Spleen (tissue), 11 donors: ENCODE measurements around the gene PPP1R16B. TPM values are rescaled to one million over a fixed set of nuclear protein-coding genes. Genes with fewer than 3 reads are reported as not detected.
A peak's percentile ranks its signal among the peaks of the same experiment; 100 is the strongest.

Source experiments
- DNase-seq: peaks from one replicate; pipeline ENCODE4 v3.0.0-alpha.2; 2020
- H3K27ac ChIP-seq, 8 donors: fragments of 200-600 bp; sonication (generic) in 7 of 8; 1 replicate in 4 of 8; 2 replicates in 4 of 8; pipeline versions ENCODE4 v1.5.0 to v1.8.0; 2016 to 2021; ENCODE audit warnings: inconsistent platforms in 4 of 8, mild to moderate bottlenecking in 4 of 8, moderate library complexity in 1 of 8
- H3K27me3 ChIP-seq, 7 donors: fragments of 200-600 bp; sonication (generic) in 6 of 7; replicated peaks in 1 of 7; 1 replicate in 4 of 7; 2 replicates in 3 of 7; pipeline versions ENCODE4 v1.5.0 to v1.8.0; 2016 to 2021; ENCODE audit warnings: inconsistent platforms in 3 of 7, mild to moderate bottlenecking in 1 of 7
- H3K36me3 ChIP-seq, 6 donors: fragments of 200-600 bp; sonication (generic) in 5 of 6; 1 replicate in 4 of 6; 2 replicates in 2 of 6; pipeline versions ENCODE4 v1.5.0 to v1.8.0; 2016 to 2021; ENCODE audit warnings: inconsistent platforms in 2 of 6
- H3K4me1 ChIP-seq, 6 donors: fragments of 200-600 bp; sonication (generic) in 5 of 6; 1 replicate in 3 of 6; 2 replicates in 3 of 6; pipeline versions ENCODE4 v1.5.0 to v1.8.0; 2016 to 2021; ENCODE audit warnings: inconsistent platforms in 3 of 6
- H3K4me3 ChIP-seq, 8 donors: fragments of 200-600 bp; sonication (generic) in 7 of 8; 1 replicate in 4 of 8; 2 replicates in 4 of 8; pipeline versions ENCODE4 v1.5.0 to v1.8.0; 2016 to 2021; ENCODE audit warnings: inconsistent platforms in 4 of 8, mild to moderate bottlenecking in 4 of 8, moderate library complexity in 2 of 8
- H3K9me3 ChIP-seq, 8 donors: fragments of 200-600 bp; sonication (generic) in 7 of 8; 1 replicate in 4 of 8; 2 replicates in 4 of 8; pipeline versions ENCODE4 v1.5.0 to v1.8.0; 2016 to 2021; ENCODE audit warnings: inconsistent platforms in 4 of 8
- CTCF ChIP-seq, 11 experiments: fragments of 200-600 bp in 7 of 11; fragments of 450-650 bp in 4 of 11; sonication (generic) in 4 of 11; IDR thresholded peaks in 8 of 11; conservative IDR thresholded peaks in 3 of 11; 1 replicate in 7 of 11; 2 replicates in 4 of 11; pipeline versions ENCODE4 v1.4.0 to v1.8.0; 2016 to 2021; ENCODE audit warnings: antibody characterized with exemption in 11 of 11, inconsistent platforms in 4 of 11, mild to moderate bottlenecking in 1 of 11
- POLR2A ChIP-seq, 3 donors: fragments of 450-650 bp; IDR thresholded peaks; one replicate each; pipeline ENCODE4 v1.5.1; 2017; ENCODE audit warnings: antibody characterized with exemption in 3 of 3, mild to moderate bottlenecking in 1 of 3
- POLR2AphosphoS5 ChIP-seq, 3 donors: sonication (generic); formaldehyde crosslinking; IDR thresholded peaks; one replicate each; pipeline ENCODE4 v1.5.1; 2017; ENCODE audit warnings: antibody characterized with exemption in 3 of 3
- WGBS, 5 donors: extraction: QIAGEN DNeasy Blood & Tissue Kit in 3 of 5; methylation state at CpG; one replicate each; pipeline versions ENCODE4 v1.1.5 to v1.1.7; 2013 to 2018; 5-methylcytosine and 5-hydroxymethylcytosine counted together
- intact Hi-C: fragments of 100-400 bp; cut with DNase I; formaldehyde crosslinking; loops from one replicate; pipeline ENCODE4 v1.15.0; 2023; ENCODE audit warnings: low total_unique reads
- polyA plus RNA-seq, 3 donors: library from polyadenylated mRNA; stranded (reverse); fragments of 200-250 nt; gene quantifications; one replicate each; pipeline ENCODE4 v1.2.1, GENCODE V29; 2013
- total RNA-seq, 7 donors: library from RNA; depleted of rRNA in 3 of 7; stranded (reverse); fragments of >200 nt in 3 of 7; fragmentation: NEBNext Ultra II Directional in 4 of 7; extraction: Animal tissue kit (Norgen Biotek cat#: 25700) in 4 of 7; gene quantifications; one replicate each; pipeline versions ENCODE4 v1.1.0 to v1.2.1, GENCODE V29; 2016 to 2021
- donor health status: healthy with polysubstance abuse.
- donor health status: DM: no; HTN: no; CAD: no; lungs with moderate emphysema.
- donor health status: DM: no; HTN: no; CAD: no.
- donor health status: Bipolar disorder and iron deficiency.
- donor health status: healthy.
- donor health status: DM: no; HTN: no; CAD: no.
- donor health status: DM: yes; HTN: yes; CAD: no.

PPP1R16B gene
- total and polyA plus RNA-seq, 10 donors: 16.0 to 66.0 (median 43.1) TPM

GRCh38 chr20:38806855-38807655 lies 1.6 kb downstream of the PPP1R16B start:
- peaks cover 44 to 84% (median 77%) of the 10 kb centered on the region in 6 donors for H3K4me1 ChIP-seq
- peak overlapping the region; percentile 44 to 98 (median 90) for H3K27ac ChIP-seq
- intact Hi-C loops: loop anchor here (5.0 to 10.0 kb wide), 2 partner anchors 68 to 85 kb away; no protein-coding TSS in a partner anchor
- TF ChIP-seq POLR2AphosphoS5 (IDR thresholded peaks at IDR 0.05) (peak in 2 of 3 donors; percentile 59 to 63), CTCF (IDR thresholded peaks at IDR 0.05 in 8 of 11, conservative IDR thresholded peaks at IDR 0.05 in 3 of 11) (no peak)
- no peaks in the 10 kb centered on the region for H3K9me3 ChIP-seq
- 8 to 16% (median 14%) methylated on average over 26 to 32 of the region's 32 CpGs for WGBS, 5 donors
- H3K4me3 ChIP-seq: peak overlapping the region; percentile 70 to 95 (median 82)
- peaks cover 0 to 28% (median 5%) of the 10 kb centered on the region in 7 donors for H3K27me3 ChIP-seq
- H3K36me3 ChIP-seq: peaks cover 0 to 24% (median 5%) of the 10 kb centered on the region in 6 donors
- peak; percentile 83 for DNase-seq

DNA sequence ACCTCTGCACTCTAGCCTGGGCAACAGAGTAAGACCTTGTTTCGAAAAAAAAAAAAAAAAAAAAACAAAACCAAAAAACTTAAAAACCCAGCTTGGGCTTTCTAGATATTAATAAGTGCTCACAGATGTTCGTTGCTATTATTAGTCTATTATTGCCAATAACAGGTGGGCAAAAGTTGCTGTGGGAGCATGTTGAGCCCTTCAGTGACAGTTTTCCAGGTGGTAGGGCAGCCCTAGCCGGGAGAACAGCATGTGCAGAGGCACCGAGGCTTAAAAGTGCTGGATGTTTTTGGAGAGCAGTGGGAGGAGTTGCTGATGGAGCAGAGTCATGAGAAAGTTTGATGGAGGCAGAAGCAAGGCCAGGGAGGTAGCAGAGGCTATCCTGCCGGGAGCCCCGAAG lies 4.4 kb downstream of the PPP1R16B start:
- intact Hi-C loops: loop anchor here (5.0 to 10.0 kb wide), 2 partner anchors 65 to 82 kb away; no protein-coding TSS in a partner anchor
- H3K4me1 ChIP-seq: peaks cover 52 to 100% (median 93%) of the 10 kb centered on the region in 6 donors

GRCh38 chr20:38810926-38811630 lies 5.6 kb downstream of the PPP1R16B start:
- Histone ChIP-seq H3K9me3 (no peaks in the 10 kb centered on the region), H3K4me3 (no peak overlapping the region), H3K36me3 (peaks cover 0 to 44% (median 5%) of the 10 kb centered on the region in 6 donors), H3K27ac (peak overlapping the region in 5 of 8 donors; percentile 51 to 98 (median 71)), H3K27me3 (peaks cover 0 to 16% (median 5%) of the 10 kb centered on the region in 7 donors), H3K4me1 (peaks cover 52 to 100% (median 89%) of the 10 kb centered on the region in 6 donors)
- no peak for TF ChIP-seq CTCF (IDR thresholded peaks at IDR 0.05 in 8 of 11, conservative IDR thresholded peaks at IDR 0.05 in 3 of 11)
- no peak for TF ChIP-seq POLR2A (IDR thresholded peaks at IDR 0.05)
- no peak for DNase-seq
- WGBS, 5 donors: 58 to 82% (median 74%) methylated on average over 4 of the region's 4 CpGs
- intact Hi-C loops: no loop called here

More for the DNA sequence above, 4.4 kb downstream of the PPP1R16B start:
- Histone ChIP-seq H3K27me3 (peaks cover 0 to 26% (median 5%) of the 10 kb centered on the region in 7 donors), H3K27ac (peak overlapping the region in 4 of 8 donors; percentile 18 to 98 (median 92)), H3K4me3 (no peak overlapping the region), H3K9me3 (no peaks in the 10 kb centered on the region), H3K36me3 (peaks cover 0 to 40% (median 5%) of the 10 kb centered on the region in 6 donors)
- WGBS, 5 donors: 62 to 75% (median 63%) methylated on average over 6 of the region's 6 CpGs
- no peak for DNase-seq
- no peak for TF ChIP-seq CTCF (IDR thresholded peaks at IDR 0.05 in 8 of 11, conservative IDR thresholded peaks at IDR 0.05 in 3 of 11)
- TF ChIP-seq POLR2A (IDR thresholded peaks at IDR 0.05): no peak
- no peak for TF ChIP-seq POLR2AphosphoS5 (IDR thresholded peaks at IDR 0.05)
